Muscle layer of colon (tissue), 2 donors: ENCODE data around the gene COPB2.

Source experiments
- H3K27ac ChIP-seq: one replicate; pipeline ENCODE4 v1.7.0; 2013; ENCODE audit warnings: low read depth, mild to moderate bottlenecking, low read length, moderate library complexity
- H3K27me3 ChIP-seq, 2 donors: one replicate each; pipeline ENCODE4 v1.7.0; 2013; ENCODE audit warnings: low read length in 2 of 2, mild to moderate bottlenecking in 2 of 2; ENCODE audit not compliant: insufficient read depth in 2 of 2, control insufficient read depth in 1 of 2
- H3K36me3 ChIP-seq: one replicate; pipeline ENCODE4 v1.7.0; 2013; ENCODE audit warnings: mild to moderate bottlenecking, low read length; ENCODE audit not compliant: insufficient read depth
- H3K4me1 ChIP-seq: one replicate; pipeline ENCODE4 v1.7.0; 2013; ENCODE audit warnings: mild to moderate bottlenecking, low read length; ENCODE audit not compliant: insufficient read depth
- H3K4me3 ChIP-seq, 2 donors: one replicate each; pipeline ENCODE4 v1.7.0; 2013; ENCODE audit warnings: low read length in 2 of 2, low read depth in 1 of 2, mild to moderate bottlenecking in 1 of 2, moderate library complexity in 1 of 2
- H3K9ac ChIP-seq: one replicate; pipeline ENCODE4 v1.7.0; 2013; ENCODE audit warnings: low read length
- H3K9me3 ChIP-seq: one replicate; pipeline ENCODE4 v1.7.0; 2013; ENCODE audit warnings: mild to moderate bottlenecking, low read length
- donor health status: abdominal sarcoma.
- donor health status: Adenocarcinoma of cecum.

Gene COPB2

DNA sequence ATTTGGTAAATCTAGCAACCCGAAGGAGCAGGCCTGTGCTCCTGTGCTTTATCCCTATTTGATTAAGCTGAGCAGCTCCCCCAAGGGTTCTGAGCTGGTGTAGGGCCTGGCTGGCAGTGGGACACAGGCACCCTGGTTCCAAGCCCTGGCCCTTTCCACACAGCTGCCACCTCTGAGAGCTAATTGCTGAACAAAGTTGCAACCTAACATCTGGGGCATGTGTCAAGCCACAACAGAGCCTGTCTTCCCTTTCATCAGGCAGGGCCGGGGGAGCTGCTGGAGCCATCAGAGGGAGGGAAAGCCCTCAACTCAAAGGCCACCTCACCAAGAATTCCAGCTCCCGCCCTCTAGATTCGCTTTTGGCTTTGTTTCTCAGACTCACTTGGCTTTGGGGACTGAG lies 62.7 kb downstream of the COPB2 start:
- Histone ChIP-seq H3K4me1 (no peaks in the 10 kb centered on the region), H3K4me3 (no peak overlapping the region), H3K9ac (no peak overlapping the region), H3K9me3 (no peaks in the 10 kb centered on the region), H3K36me3 (no peaks in the 10 kb centered on the region), H3K27me3 (peaks cover 6 to 16% of the 10 kb centered on the region in 2 donors), H3K27ac (no peak overlapping the region)

GRCh38 chr3:139326131-139326530 lies 63.3 kb downstream of the COPB2 start:
- Histone ChIP-seq H3K36me3 (no peaks in the 10 kb centered on the region), H3K9ac (no peak overlapping the region), H3K4me3 (no peak overlapping the region), H3K4me1 (no peaks in the 10 kb centered on the region), H3K27me3 (peaks cover 6 to 16% of the 10 kb centered on the region in 2 donors), H3K9me3 (no peaks in the 10 kb centered on the region), H3K27ac (no peak overlapping the region)

- Histone ChIP-seq H3K36me3 (no peaks in the 10 kb centered on the region), H3K27me3 (peaks cover 6 to 16% of the 10 kb centered on the region in 2 donors), H3K4me1 (no peaks in the 10 kb centered on the region), H3K27ac (no peak overlapping the region), H3K9me3 (no peaks in the 10 kb centered on the region), H3K9ac (no peak overlapping the region), H3K4me3 (no peak overlapping the region)
Measured at GRCh38 chr3:139325551-139325950, 63.9 kb downstream of the COPB2 start.

DNA sequence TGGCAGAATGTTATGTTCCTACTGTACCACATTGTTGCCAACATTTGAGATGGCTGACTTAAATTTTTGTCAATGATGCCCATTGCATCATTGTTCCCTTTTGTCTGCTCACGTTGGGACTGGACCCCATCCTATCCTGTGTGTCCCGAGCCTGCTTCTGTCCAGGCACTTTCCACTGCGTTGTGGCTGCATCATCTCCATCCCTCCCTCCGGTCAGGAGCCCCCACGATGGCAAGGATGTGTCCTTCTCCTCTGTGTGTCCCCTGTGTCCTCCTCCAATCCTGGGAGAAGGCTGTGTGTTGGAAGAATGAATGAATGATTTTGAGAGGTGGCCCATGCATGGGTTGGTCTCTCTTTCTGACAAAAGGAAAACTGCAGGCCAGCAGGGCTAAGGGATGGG lies 65.0 kb downstream of the COPB2 start:
- H3K27me3 ChIP-seq, result peaks cover under 1 to 8% of the 10 kb centered on the region in 2 donors
- no peaks in the 10 kb centered on the region for H3K4me1 ChIP-seq
- no peaks in the 10 kb centered on the region for H3K9me3 ChIP-seq
- H3K4me3 ChIP-seq, result no peak overlapping the region
- no peaks in the 10 kb centered on the region for H3K36me3 ChIP-seq
- no peak overlapping the region for H3K9ac ChIP-seq
- H3K27ac ChIP-seq, result no peak overlapping the region

- Histone ChIP-seq H3K9me3 (no peaks in the 10 kb centered on the region), H3K36me3 (no peaks in the 10 kb centered on the region), H3K4me1 (no peaks in the 10 kb centered on the region), H3K4me3 (no peak overlapping the region), H3K27ac (no peak overlapping the region), H3K9ac (no peak overlapping the region), H3K27me3 (peaks cover 0 to under 1% of the 10 kb centered on the region in 2 donors)
Measured at GRCh38 chr3:139323146-139323545, 66.3 kb downstream of the COPB2 start.

- no peak overlapping the region for H3K9ac ChIP-seq
- H3K27me3 ChIP-seq, result no peaks in the 10 kb centered on the region
- H3K27ac ChIP-seq, result no peak overlapping the region
- no peaks in the 10 kb centered on the region for H3K36me3 ChIP-seq
- H3K9me3 ChIP-seq, result no peaks in the 10 kb centered on the region
- H3K4me1 ChIP-seq, result no peaks in the 10 kb centered on the region
- H3K4me3 ChIP-seq, result no peak overlapping the region
Measured at GRCh38 chr3:139322346-139322745, 67.1 kb downstream of the COPB2 start.

- no peaks in the 10 kb centered on the region for H3K4me1 ChIP-seq
- no peak overlapping the region for H3K27ac ChIP-seq
- H3K27me3 ChIP-seq, result no peaks in the 10 kb centered on the region
- no peak overlapping the region for H3K9ac ChIP-seq
- H3K4me3 ChIP-seq, result no peak overlapping the region
- H3K9me3 ChIP-seq, result no peaks in the 10 kb centered on the region
- H3K36me3 ChIP-seq, result no peaks in the 10 kb centered on the region
Measured at GRCh38 chr3:139320551-139321309, 68.7 kb downstream of the COPB2 start.

DNA sequence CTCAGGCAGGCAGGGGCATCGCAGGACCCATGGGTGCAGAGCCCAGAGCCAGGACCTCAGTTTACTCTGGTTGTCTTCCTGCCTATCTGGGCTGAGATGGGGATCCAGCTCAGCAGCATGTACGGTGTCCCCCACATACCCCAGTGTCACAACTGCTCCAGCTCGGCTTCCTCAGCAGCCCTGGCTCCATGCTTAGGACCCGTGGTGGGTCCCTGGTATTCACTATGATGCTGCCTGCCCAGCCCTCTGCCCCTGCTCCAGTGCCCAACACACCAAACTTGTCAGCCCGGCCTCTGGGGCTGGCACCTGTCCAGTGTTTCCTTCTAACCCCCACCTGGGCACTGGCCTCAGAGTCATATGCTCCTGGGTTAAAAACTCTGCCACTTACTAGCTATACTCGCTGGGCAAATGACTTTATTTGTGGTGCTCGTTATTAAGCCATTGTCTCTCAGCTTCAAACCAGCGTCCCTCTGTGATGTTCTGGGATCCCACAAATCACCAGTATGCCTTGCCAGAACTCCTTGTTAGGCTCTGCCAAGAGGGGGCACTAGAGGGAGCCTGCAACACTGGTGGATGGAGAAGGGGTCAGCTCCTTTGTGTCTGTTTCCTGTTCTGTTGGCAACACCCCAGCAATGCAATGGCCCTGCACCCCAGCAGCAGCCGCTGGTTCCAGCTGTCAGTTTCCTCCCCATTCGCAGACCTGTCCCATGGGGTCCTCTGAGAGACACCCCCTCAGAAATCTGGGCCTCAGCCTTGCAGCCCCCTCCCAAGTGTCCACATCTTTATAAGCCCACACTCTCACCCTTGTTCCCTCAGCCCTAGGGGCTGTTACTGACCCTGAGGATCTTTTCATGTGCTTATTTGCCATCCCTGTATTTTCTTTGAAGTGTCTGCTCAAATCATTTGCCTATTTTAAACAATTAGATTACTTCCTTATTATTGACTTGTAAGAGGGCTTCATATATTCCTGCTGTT lies 69.7 kb downstream of the COPB2 start:
- no peak overlapping the region for H3K4me3 ChIP-seq
- H3K4me1 ChIP-seq, result no peaks in the 10 kb centered on the region

DNA sequence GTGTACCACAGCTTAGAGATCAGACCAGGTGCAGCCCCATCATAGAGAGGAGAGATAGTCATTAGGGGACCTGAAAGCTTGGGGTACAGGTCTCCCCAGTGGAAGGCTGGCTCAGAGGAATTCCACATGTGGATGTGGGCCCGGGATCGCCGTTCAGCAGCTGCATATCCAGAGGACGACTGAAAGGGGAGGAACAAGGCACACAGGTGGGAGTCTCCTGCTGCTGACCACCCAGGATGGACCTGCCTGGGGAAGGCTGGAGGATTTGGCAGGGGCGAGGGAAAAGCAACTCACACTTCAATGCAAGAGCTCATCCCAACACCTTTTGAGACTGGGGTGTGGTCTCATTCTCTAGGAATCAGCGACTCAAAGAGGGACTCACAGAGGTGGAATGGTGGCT lies 70.6 kb downstream of the COPB2 start:
- Histone ChIP-seq H3K27me3 (no peaks in the 10 kb centered on the region), H3K4me1 (no peaks in the 10 kb centered on the region), H3K27ac (no peak overlapping the region), H3K9ac (no peak overlapping the region), H3K9me3 (no peaks in the 10 kb centered on the region), H3K4me3 (no peak overlapping the region), H3K36me3 (no peaks in the 10 kb centered on the region)

More for the DNA sequence above, 69.7 kb downstream of the COPB2 start:
- no peak overlapping the region for H3K9ac ChIP-seq
- no peak overlapping the region for H3K27ac ChIP-seq
- H3K27me3 ChIP-seq, result no peaks in the 10 kb centered on the region
- no peaks in the 10 kb centered on the region for H3K9me3 ChIP-seq
- H3K36me3 ChIP-seq, result no peaks in the 10 kb centered on the region

- Histone ChIP-seq H3K9me3 (no peaks in the 10 kb centered on the region), H3K4me1 (no peaks in the 10 kb centered on the region), H3K36me3 (no peaks in the 10 kb centered on the region), H3K4me3 (no peak overlapping the region), H3K9ac (no peak overlapping the region), H3K27me3 (no peaks in the 10 kb centered on the region), H3K27ac (no peak overlapping the region)
Measured at GRCh38 chr3:139318431-139318816, 71.0 kb downstream of the COPB2 start.

- H3K27ac ChIP-seq, result no peak overlapping the region
- H3K36me3 ChIP-seq, result no peaks in the 10 kb centered on the region
- H3K9ac ChIP-seq, result no peak overlapping the region
- H3K27me3 ChIP-seq, result no peaks in the 10 kb centered on the region
- H3K9me3 ChIP-seq, result no peaks in the 10 kb centered on the region
- H3K4me1 ChIP-seq, result no peaks in the 10 kb centered on the region
- no peak overlapping the region for H3K4me3 ChIP-seq
Measured at GRCh38 chr3:139317660-139318430, 71.6 kb downstream of the COPB2 start.
